Measurements from ENCODE around the gene HNF1B.

HNF1B gene

GRCh38 chr17:37726891-37727675, 17.8 kb downstream of the HNF1B start:
- peaks cover 65% of the 10 kb centered on the region for H3K4me1 Mint-ChIP-seq

GRCh38 chr17:37726248-37726647, 18.6 kb downstream of the HNF1B start:
- no peak overlapping the region for H3K27ac Mint-ChIP-seq
- no peak for TF ChIP-seq CTCF (IDR thresholded peaks at IDR 0.05)
- H3K4me3 Mint-ChIP-seq, result no peak overlapping the region
- H3K27me3 Mint-ChIP-seq (ENCODE audit: low read depth, poor library complexity), result peaks cover 17% of the 10 kb centered on the region
- H3K9me3 Mint-ChIP-seq, result no peaks in the 10 kb centered on the region
- H3K36me3 Mint-ChIP-seq (ENCODE audit: low read depth), result no peaks in the 10 kb centered on the region
- peaks cover 69% of the 10 kb centered on the region for H3K4me1 Mint-ChIP-seq
- no peak for DNase-seq

More at GRCh38 chr17:37726891-37727675, 17.8 kb downstream of the HNF1B start:
- Mint-ChIP-seq H3K36me3 (ENCODE audit: low read depth) (no peaks in the 10 kb centered on the region), H3K27me3 (ENCODE audit: low read depth, poor library complexity) (peaks cover 16% of the 10 kb centered on the region), H3K4me3 (no peak overlapping the region), H3K9me3 (no peaks in the 10 kb centered on the region), H3K27ac (peak overlapping the region; percentile 76)
- no peak for TF ChIP-seq CTCF (IDR thresholded peaks at IDR 0.05)
- no peak for DNase-seq

GRCh38 chr17:37725601-37726146, 19.2 kb downstream of the HNF1B start:
- no peak for TF ChIP-seq CTCF (IDR thresholded peaks at IDR 0.05)
- Mint-ChIP-seq H3K27ac (no peak overlapping the region), H3K27me3 (ENCODE audit: low read depth, poor library complexity) (peaks cover 17% of the 10 kb centered on the region), H3K9me3 (no peaks in the 10 kb centered on the region), H3K4me1 (peaks cover 63% of the 10 kb centered on the region), H3K36me3 (ENCODE audit: low read depth) (no peaks in the 10 kb centered on the region), H3K4me3 (no peak overlapping the region)
- no peak for DNase-seq

GRCh38 chr17:37725021-37725595, 19.8 kb downstream of the HNF1B start:
- no peak for DNase-seq
- no peaks in the 10 kb centered on the region for H3K36me3 Mint-ChIP-seq (ENCODE audit: low read depth)
- H3K27me3 Mint-ChIP-seq (ENCODE audit: low read depth, poor library complexity), result peaks cover 17% of the 10 kb centered on the region
- peaks cover 58% of the 10 kb centered on the region for H3K4me1 Mint-ChIP-seq
- H3K4me3 Mint-ChIP-seq, result no peak overlapping the region
- peak overlapping the region; percentile 53 for H3K27ac Mint-ChIP-seq
- H3K9me3 Mint-ChIP-seq, result no peaks in the 10 kb centered on the region
- no peak for TF ChIP-seq CTCF (IDR thresholded peaks at IDR 0.05)

- TF ChIP-seq CTCF (IDR thresholded peaks at IDR 0.05), result no peak
- H3K36me3 Mint-ChIP-seq (ENCODE audit: low read depth), result no peaks in the 10 kb centered on the region
- H3K4me3 Mint-ChIP-seq, result no peak overlapping the region
- no peak for DNase-seq
- H3K27ac Mint-ChIP-seq, result no peak overlapping the region
- no peaks in the 10 kb centered on the region for H3K9me3 Mint-ChIP-seq
- H3K27me3 Mint-ChIP-seq (ENCODE audit: low read depth, poor library complexity), result peaks cover 10% of the 10 kb centered on the region
- H3K4me1 Mint-ChIP-seq, result peaks cover 41% of the 10 kb centered on the region
Observed at GRCh38 chr17:37720989-37721388, 23.9 kb downstream of the HNF1B start.

All from nephron progenitor cell (in vitro differentiated cells).